ENCODE results near the gene IMMP2L. TPM values are rescaled to one million over a fixed set of nuclear protein-coding genes. Genes with fewer than 3 reads are reported as not detected.

The IMMP2L gene
- total RNA-seq, 4 donors from 2014 or later, result 2.6 to 69.1 (median 34.7) TPM

GRCh38 chr7:111384065-111384891, 178.0 kb downstream of the IMMP2L start:
- Histone ChIP-seq H3K36me3 (no peaks in the 10 kb centered on the region), H3K9me3 (no peaks in the 10 kb centered on the region), H3K27ac (no peak overlapping the region), H3K4me1 (no peaks in the 10 kb centered on the region), H3K27me3 (no peaks in the 10 kb centered on the region), H3K4me3 (no peak overlapping the region)
- DNase-seq, result no peak
- TF ChIP-seq POLR2A (IDR thresholded peaks at IDR 0.05) (no peak), CTCF (IDR thresholded peaks at IDR 0.05) (no peak)
- intact Hi-C loops (cut with DNase I; ENCODE audit: low total_unique reads), result no loop called here

- no peaks in the 10 kb centered on the region for H3K9me3 ChIP-seq
- no peaks in the 10 kb centered on the region for H3K27me3 ChIP-seq
- TF ChIP-seq CTCF (IDR thresholded peaks at IDR 0.05) (no peak), POLR2A (IDR thresholded peaks at IDR 0.05) (no peak)
- H3K4me3 ChIP-seq, result no peak overlapping the region
- H3K36me3 ChIP-seq, result no peaks in the 10 kb centered on the region
- intact Hi-C loops (cut with DNase I; ENCODE audit: low total_unique reads), result no loop called here
- no peak for DNase-seq
- no peak overlapping the region for H3K27ac ChIP-seq
- no peaks in the 10 kb centered on the region for H3K4me1 ChIP-seq
Observed at GRCh38 chr7:111383133-111383532, 179.2 kb downstream of the IMMP2L start.

GRCh38 chr7:111381590-111381989, 180.7 kb downstream of the IMMP2L start:
- TF ChIP-seq CTCF (IDR thresholded peaks at IDR 0.05) (no peak), POLR2A (IDR thresholded peaks at IDR 0.05) (no peak)
- Histone ChIP-seq H3K36me3 (no peaks in the 10 kb centered on the region), H3K4me1 (no peaks in the 10 kb centered on the region), H3K4me3 (no peak overlapping the region), H3K9me3 (no peaks in the 10 kb centered on the region), H3K27me3 (no peaks in the 10 kb centered on the region), H3K27ac (no peak overlapping the region)
- intact Hi-C loops (cut with DNase I; ENCODE audit: low total_unique reads), result no loop called here
- no peak for DNase-seq

GRCh38 chr7:111380945-111381344, 181.3 kb downstream of the IMMP2L start:
- Histone ChIP-seq H3K4me3 (no peak overlapping the region), H3K27ac (no peak overlapping the region), H3K36me3 (no peaks in the 10 kb centered on the region), H3K4me1 (no peaks in the 10 kb centered on the region), H3K9me3 (no peaks in the 10 kb centered on the region), H3K27me3 (no peaks in the 10 kb centered on the region)
- intact Hi-C loops (cut with DNase I; ENCODE audit: low total_unique reads), result no loop called here
- DNase-seq, result no peak
- no peak for TF ChIP-seq POLR2A (IDR thresholded peaks at IDR 0.05)
- no peak for TF ChIP-seq CTCF (IDR thresholded peaks at IDR 0.05)

- H3K4me3 ChIP-seq, result no peak overlapping the region
- H3K9me3 ChIP-seq, result no peaks in the 10 kb centered on the region
- no peak for TF ChIP-seq POLR2A (IDR thresholded peaks at IDR 0.05)
- TF ChIP-seq CTCF (IDR thresholded peaks at IDR 0.05), result no peak
- H3K27ac ChIP-seq, result no peak overlapping the region
- H3K36me3 ChIP-seq, result no peaks in the 10 kb centered on the region
- no peak for DNase-seq
- no peaks in the 10 kb centered on the region for H3K27me3 ChIP-seq
- intact Hi-C loops (cut with DNase I; ENCODE audit: low total_unique reads), result no loop called here
- H3K4me1 ChIP-seq, result no peaks in the 10 kb centered on the region
Observed at GRCh38 chr7:111374027-111374426, 188.3 kb downstream of the IMMP2L start.

Data from uterus (tissue), 4 donors.